Suppressor macrophage treated with lipopolysaccharide for 1 hour (primary cell): ENCODE results near the gene FADS2.

Experiments
- DNase-seq, 3 donors: peaks; one replicate each; pipeline ENCODE4 v3.0.0-alpha.2; 2020 to 2022

The FADS2 gene

GRCh38 chr11:61847914-61848581 is 19.9 kb downstream of the FADS2 start:
- no peak for DNase-seq

- DNase-seq, result no peak
Observed at GRCh38 chr11:61848631-61849030, 20.5 kb downstream of the FADS2 start.

GRCh38 chr11:61850687-61851086 is 22.6 kb downstream of the FADS2 start:
- no peak for DNase-seq

GRCh38 chr11:61851113-61851899 is 23.2 kb downstream of the FADS2 start:
- DNase-seq, result no peak

GRCh38 chr11:61851900-61852295 is 23.8 kb downstream of the FADS2 start:
- no peak for DNase-seq

- no peak for DNase-seq
Observed at GRCh38 chr11:61853698-61854169, 25.6 kb downstream of the FADS2 start.

- no peak for DNase-seq
Observed at GRCh38 chr11:61854206-61854895, 26.3 kb downstream of the FADS2 start.

GRCh38 chr11:61854966-61855714 is 27.0 kb downstream of the FADS2 start:
- DNase-seq, result no peak

- DNase-seq, result no peak
Observed at GRCh38 chr11:61855939-61856680, 28.0 kb downstream of the FADS2 start.

- no peak for DNase-seq
Observed at GRCh38 chr11:61860054-61860903, 32.2 kb downstream of the FADS2 start.

GRCh38 chr11:61861634-61862033 is 33.5 kb downstream of the FADS2 start:
- DNase-seq, result no peak

- DNase-seq, result no peak
Observed at GRCh38 chr11:61862714-61863547, 34.8 kb downstream of the FADS2 start.

- DNase-seq, result no peak
Observed at GRCh38 chr11:61863548-61864081, 35.5 kb downstream of the FADS2 start.

GRCh38 chr11:61864814-61865775 is 37.0 kb downstream of the FADS2 start:
- DNase-seq, result no peak

- DNase-seq, result no peak
Observed at GRCh38 chr11:61866231-61866957, 38.3 kb downstream of the FADS2 start.

- DNase-seq, result no peak
Observed at GRCh38 chr11:61866958-61867343, 38.9 kb downstream of the FADS2 start.

- DNase-seq, result no peak
Observed at GRCh38 chr11:61868571-61869428, 40.7 kb downstream of the FADS2 start.
